ENCODE data around the gene RCOR2.
A peak's percentile ranks its signal among the peaks of the same experiment; 100 is the strongest.
"Not testable (repeated sequence)": the region's sequence is repeated elsewhere in the genome, so short reads cannot be mapped to it uniquely, and the experiment has no call there.

The RCOR2 gene

DNA sequence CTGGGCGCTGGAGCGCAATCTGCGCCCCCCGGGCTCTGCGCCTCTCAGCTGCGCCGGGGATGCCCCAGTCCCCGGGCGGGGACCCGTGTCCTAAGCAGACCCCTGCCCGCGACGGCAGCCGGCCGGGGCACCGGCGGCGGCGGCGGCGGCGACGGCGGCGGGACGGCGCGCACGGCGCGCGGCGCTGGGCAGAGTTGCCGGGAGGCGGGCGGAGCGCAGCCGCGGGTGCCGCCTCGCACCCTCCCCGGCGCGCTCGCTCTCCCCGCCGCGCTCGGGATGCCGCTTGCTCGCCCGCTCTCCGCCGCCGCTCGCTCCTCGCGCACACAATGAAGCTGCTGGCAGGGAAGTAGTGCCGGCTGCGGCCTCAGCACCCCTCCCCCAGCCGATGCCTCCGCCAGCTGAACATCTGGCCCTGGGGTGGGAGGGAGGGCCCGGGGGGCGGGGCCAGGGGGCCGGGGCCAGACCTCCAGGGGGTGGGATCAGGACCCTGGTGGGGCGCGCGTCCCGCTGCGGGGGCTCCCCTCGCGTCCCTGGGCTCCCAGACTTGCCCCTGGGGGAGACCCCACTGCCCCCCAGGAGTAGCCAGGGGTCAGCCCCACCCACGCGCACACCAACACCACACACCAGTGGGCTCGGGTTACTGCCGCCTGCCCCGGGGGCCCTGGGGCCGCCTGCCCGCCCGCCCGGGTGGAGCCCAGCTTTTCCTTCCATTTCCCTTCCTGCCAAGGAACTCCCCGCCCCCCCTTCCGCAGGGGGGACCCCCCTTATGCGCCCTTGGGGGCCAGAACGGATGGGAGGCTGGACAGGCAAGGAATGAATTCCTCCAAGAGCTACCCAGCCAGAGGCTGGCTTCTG, at the start of gene RCOR2:
RCOR2 (minus strand) TSS at position 328 of the 855 bp plus-strand sequence. CDS start 708 bp downstream, outside the sequence.
- Mint-ChIP-seq H3K27ac (peak within 1 kb of the TSS; percentile 27), H3K36me3 (no peaks in the 10 kb centered on the region), H3K9me3 (no peaks in the 10 kb centered on the region), H3K27me3 (peaks cover 19% of the 10 kb centered on the region), H3K4me1 (peaks cover 25% of the 10 kb centered on the region), H3K4me3 (peak within 1 kb of the TSS; percentile 86)
- peak; percentile 63 for ATAC-seq

DNA sequence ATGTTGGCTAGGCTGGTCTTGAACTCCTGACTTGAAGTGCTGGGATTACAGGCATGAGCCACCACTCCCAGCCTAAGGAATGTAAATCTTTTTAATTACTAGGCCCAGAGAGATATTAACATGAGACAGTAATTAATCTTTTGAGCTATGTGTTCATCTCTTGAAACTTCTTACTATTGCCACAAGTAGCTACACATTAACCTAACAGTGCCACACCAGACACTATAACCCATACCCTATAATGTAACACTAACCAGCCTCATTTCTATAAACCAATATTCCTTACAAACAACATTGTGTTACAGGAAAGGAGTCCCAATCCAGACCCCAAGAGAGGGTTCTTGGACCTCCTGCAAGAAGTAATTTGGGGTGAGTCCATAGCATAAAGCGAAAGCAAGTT, 49.5 kb upstream of the RCOR2 start:
- Mint-ChIP-seq H3K27ac (no peak overlapping the region), H3K36me3 (no peaks in the 10 kb centered on the region), H3K9me3 (no peaks in the 10 kb centered on the region), H3K4me1 (peaks cover 7% of the 10 kb centered on the region), H3K4me3 (no peak overlapping the region), H3K27me3 (peaks cover 18% of the 10 kb centered on the region)
- ATAC-seq = no peak

DNA sequence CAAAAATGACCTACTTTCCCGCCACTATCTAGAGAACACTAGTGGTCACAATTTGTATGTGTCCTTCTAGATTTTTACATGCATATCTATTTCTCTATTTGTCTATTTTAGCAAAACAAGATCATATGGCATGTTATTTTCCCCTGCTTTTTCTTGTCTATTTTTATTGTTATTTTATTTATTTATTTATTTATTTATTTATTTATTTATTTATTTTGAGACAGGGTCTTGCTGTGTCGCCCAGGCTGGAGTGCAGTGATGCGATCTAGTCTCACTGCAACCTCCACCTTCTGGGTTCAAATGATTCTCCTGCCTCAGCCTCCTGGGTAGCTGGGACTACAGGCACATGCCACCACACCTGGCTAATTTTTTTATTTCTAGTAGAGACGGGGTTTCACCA, 46.9 kb upstream of the RCOR2 start:
- H3K27me3 Mint-ChIP-seq, H3K4me3 Mint-ChIP-seq: not testable (repeated sequence)

DNA sequence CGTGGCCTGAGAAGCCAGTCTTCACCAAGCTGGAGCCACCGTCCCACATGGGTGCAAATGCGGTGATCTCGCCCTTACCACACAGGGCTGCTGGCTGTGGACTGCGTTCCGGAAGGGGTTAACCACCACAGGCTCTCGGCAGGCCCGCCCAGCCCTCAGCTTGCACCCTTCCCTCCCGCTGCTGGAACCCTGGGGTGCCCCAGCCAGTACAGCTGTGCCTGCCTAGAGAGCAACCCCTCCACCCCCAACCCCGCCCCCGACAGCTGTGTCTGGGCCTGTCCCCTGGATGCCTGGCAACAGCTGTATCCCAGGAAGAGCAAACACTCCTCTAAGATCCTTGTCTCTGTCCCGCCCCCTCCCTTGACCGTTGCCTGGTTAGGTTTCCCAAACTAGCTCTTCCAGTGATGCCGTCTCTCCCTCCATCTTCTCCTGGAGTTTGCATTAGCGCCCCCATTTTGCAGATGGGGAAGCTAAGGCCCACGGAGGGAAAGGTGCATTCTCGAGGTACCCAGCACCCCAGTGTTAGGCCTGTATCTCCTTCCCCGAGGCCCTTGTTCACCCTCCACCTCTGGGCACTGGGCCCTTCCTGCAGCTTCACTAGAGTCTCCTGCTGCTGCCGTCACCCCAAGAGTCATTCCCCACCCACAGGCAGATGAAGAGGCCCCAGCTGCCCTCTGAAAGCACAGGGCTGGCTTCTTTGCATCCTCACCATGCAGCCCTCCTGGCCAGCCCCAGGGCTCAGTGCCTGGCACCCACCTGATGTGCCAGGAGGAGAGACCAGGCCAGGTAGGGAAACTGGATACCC, 44.8 kb upstream of the RCOR2 start:
- ATAC-seq = peak; percentile 46
- Mint-ChIP-seq H3K27ac (no peak overlapping the region), H3K27me3 (no peaks in the 10 kb centered on the region), H3K9me3 (no peaks in the 10 kb centered on the region), H3K4me3 (no peak overlapping the region), H3K36me3 (peaks cover 4% of the 10 kb centered on the region), H3K4me1 (peaks cover 17% of the 10 kb centered on the region)

More for the DNA sequence above, 46.9 kb upstream of the RCOR2 start:
- not testable (repeated sequence) for H3K36me3 Mint-ChIP-seq, H3K27ac Mint-ChIP-seq, H3K9me3 Mint-ChIP-seq, ATAC-seq
- H3K4me1 Mint-ChIP-seq = peaks cover 17% of the 10 kb centered on the region

DNA sequence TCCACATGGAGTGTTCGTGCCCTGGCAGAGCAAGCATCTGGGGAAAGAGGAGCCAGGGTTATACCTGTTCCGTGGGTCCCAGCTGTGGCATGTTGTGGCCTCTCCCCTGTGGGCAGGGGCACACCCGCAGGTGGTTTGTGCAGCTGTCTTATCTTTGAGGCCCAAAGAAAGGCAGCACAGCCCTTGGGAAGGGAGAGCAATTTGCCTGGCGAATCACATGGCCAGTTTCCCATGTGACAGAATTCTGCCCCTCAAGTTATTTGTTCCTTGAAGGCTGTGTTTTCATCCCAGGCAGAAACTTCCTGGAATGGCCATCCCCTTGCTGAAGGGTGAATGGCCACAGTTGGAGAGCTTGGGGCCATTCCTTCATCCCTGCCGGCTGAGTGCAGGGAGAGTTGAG, 41.0 kb upstream of the RCOR2 start:
- H3K4me3 Mint-ChIP-seq = no peak overlapping the region
- no peak overlapping the region for H3K27ac Mint-ChIP-seq
- peaks cover 17% of the 10 kb centered on the region for H3K4me1 Mint-ChIP-seq
- H3K27me3 Mint-ChIP-seq = no peaks in the 10 kb centered on the region
- peaks cover 33% of the 10 kb centered on the region for H3K36me3 Mint-ChIP-seq
- ATAC-seq = no peak
- no peaks in the 10 kb centered on the region for H3K9me3 Mint-ChIP-seq

DNA sequence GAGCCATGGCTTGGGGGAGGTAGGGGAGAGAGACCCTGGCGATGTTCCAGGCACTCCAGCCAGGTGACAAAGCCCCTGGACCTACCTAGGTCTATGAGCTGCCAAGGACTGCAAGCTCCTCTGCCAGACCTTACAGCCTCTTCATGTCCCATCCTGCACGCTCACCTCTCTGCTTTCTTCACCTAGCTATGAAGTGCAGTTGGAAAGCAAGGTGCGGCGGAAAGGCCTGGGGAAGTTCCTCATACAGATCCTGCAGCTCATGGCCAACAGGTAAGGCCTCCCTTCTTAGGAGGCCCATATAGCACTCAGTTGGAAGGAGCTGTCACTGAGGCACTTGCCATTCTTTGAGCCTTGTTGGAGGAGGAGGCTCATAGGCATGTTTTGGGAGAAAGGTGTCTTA, 35.6 kb upstream of the RCOR2 start:
- H3K4me1 Mint-ChIP-seq = peaks cover 13% of the 10 kb centered on the region
- no peaks in the 10 kb centered on the region for H3K27me3 Mint-ChIP-seq
- no peak overlapping the region for H3K4me3 Mint-ChIP-seq
- ATAC-seq = no peak
- H3K27ac Mint-ChIP-seq = peak overlapping the region; percentile 7
- no peaks in the 10 kb centered on the region for H3K9me3 Mint-ChIP-seq
- H3K36me3 Mint-ChIP-seq = peaks cover 44% of the 10 kb centered on the region

DNA sequence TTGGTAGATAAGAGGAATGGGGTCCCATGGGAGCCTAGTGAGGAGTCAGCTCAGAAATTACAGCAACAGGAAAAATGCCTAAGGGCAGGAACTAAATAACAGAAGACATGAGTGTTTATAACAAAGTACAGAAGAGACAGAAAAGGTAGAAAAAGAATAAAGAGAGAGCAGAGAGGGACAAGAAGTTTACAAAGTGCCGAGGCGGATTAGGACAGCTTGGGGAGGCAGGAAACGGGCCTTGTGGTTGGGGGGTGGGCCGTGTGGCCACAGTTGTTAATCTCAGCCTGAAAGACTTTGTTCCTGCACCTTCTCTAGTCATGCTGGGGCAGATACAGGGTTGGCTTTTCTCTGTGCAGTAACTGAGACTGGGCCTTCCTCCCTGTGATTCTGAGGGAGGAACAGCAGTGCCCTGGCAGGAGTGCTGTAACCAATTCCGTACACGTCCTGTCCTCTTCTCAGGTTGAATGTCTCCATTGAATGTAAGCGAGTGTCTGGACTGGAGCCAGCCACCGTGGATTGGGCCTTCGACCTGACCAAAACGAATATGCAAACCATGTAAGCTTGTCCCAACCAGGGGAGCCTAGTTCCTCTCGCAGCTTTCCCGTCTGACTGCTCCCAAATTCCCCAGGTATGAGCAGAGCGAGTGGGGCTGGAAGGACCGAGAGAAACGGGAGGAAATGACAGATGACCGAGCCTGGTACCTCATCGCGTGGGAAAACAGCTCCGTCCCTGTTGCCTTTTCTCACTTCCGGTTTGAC, 35.0 kb upstream of the RCOR2 start:
- ATAC-seq = peak; percentile 45
- H3K4me1 Mint-ChIP-seq = peaks cover 13% of the 10 kb centered on the region
- no peaks in the 10 kb centered on the region for H3K27me3 Mint-ChIP-seq
- H3K4me3 Mint-ChIP-seq = no peak overlapping the region
- peak overlapping the region; percentile 7 for H3K27ac Mint-ChIP-seq
- no peaks in the 10 kb centered on the region for H3K9me3 Mint-ChIP-seq
- H3K36me3 Mint-ChIP-seq = peaks cover 46% of the 10 kb centered on the region

DNA sequence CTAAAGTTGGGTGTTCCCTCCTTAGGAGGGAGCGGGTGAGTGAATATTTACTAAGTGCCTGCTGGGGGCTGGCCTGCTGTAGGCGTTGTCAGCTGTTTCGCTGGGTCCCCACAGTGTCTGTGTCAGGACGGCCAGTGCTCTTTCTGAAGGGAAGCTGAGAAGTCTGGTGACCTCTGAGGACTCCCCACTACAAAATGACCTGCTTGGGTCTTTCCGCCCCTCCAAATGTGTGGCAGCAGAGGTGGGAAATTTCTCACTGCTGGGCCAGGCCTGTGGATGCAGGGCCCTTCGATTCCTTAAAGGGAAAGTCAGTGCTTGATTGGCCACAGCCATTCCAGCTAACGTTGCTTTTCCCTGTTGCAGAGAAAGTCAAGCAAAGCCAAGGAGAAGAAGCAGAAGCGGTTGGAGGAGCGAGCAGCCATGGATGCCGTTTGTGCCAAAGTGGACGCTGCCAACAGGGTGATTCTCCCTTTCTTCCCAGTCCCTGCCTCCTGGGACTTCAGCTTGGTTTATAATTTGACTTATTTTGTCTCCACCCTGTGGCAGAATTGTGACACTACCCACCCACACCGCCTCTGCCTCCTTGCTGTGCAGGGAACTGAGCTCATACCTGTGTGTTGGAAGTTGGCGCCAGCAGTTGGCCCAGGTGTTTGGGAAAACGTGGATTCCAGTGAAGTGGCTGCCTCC, 28.7 kb upstream of the RCOR2 start:
- no peak for ATAC-seq
- Mint-ChIP-seq H3K36me3 (peaks cover 10% of the 10 kb centered on the region), H3K4me1 (peaks cover 27% of the 10 kb centered on the region), H3K27me3 (no peaks in the 10 kb centered on the region), H3K4me3 (no peak overlapping the region), H3K27ac (no peak overlapping the region), H3K9me3 (no peaks in the 10 kb centered on the region)

DNA sequence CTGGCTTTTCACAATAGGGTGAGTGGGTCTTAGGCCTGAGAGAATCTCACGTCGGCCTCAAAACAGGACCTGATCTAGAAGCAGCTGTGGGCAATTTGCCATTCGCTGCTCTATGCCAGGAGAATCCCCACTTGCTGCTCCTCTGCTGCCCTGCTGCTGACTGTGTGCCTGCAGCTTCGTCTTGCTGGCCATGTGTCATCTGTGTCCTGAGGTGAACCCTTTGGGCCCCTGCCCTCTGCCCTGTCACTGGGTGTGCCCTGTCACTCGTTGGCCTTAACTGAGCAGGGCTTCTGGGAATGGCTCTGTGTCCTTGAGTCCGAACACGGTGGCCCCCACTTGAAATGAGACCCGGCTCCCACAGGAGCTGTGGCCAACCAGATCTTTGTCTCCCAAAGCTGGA, 28.0 kb upstream of the RCOR2 start:
- ATAC-seq = no peak
- Mint-ChIP-seq H3K27ac (no peak overlapping the region), H3K36me3 (peaks cover 8% of the 10 kb centered on the region), H3K4me1 (peaks cover 34% of the 10 kb centered on the region), H3K9me3 (no peaks in the 10 kb centered on the region), H3K27me3 (no peaks in the 10 kb centered on the region), H3K4me3 (no peak overlapping the region)

DNA sequence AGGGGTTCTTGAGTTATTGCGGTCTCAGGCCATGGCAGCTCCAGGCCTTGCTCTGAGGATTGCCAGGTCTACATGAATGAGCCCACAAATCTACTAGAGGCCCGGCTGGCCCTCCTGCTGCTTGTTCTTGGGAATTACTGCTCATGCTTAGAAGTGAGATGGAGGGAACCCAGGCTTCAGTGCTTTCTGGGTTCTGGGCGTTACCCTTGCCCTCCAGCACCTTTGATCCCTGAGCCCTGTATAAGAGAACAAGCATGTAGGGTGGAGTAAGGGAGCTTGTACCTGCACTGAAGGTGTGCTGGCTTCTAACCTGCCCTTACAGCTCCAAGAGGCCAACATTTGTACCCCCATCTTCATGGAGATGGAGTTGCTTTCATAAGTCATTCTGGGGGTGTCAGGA, 25.8 kb upstream of the RCOR2 start:
- Mint-ChIP-seq H3K4me1 (peaks cover 47% of the 10 kb centered on the region), H3K27ac (no peak overlapping the region), H3K36me3 (peaks cover 8% of the 10 kb centered on the region), H3K9me3 (no peaks in the 10 kb centered on the region), H3K4me3 (no peak overlapping the region), H3K27me3 (no peaks in the 10 kb centered on the region)
- ATAC-seq = no peak

DNA sequence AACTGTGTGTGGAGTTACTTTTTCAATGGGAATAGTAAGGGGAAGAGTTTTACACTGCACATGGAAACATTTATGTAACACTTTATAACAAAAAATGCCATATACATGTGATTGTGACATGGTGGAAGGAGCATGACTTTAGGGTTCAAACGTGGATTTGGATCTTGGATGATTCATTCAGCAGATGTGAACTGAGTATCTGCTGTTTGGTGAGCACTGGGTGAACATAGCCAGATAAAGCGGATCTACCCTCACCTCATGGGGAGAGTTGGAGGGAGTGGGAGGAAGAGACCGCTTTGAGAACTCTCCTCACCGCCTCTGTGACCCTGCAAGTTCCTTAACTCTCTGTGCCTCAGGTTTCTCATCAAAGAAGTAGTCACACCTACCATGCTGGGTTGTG, 24.9 kb upstream of the RCOR2 start:
- Mint-ChIP-seq H3K27ac (peak overlapping the region; percentile 80), H3K36me3 (peaks cover 5% of the 10 kb centered on the region), H3K4me3 (no peak overlapping the region), H3K4me1 (peaks cover 47% of the 10 kb centered on the region), H3K27me3 (no peaks in the 10 kb centered on the region), H3K9me3 (no peaks in the 10 kb centered on the region)
- ATAC-seq = no peak

DNA sequence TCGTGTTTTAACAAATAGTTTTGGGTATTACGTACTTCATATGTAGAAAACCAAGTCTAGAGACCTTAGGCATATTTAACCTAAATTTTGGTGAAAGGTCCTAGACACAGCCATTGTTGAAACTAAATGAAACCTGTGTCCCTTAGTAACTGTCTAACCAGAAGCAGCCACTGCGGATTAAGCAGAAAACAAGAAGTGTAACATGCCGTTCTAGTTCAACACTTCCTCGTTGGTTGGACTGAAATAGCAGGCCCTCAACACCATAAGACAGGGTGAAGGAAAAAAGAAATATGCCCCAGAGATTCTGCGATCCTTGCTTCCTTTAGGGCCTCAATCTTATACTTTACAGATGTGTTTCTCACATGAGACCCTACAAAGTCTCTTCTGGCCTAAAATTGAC, 23.8 kb upstream of the RCOR2 start:
- Mint-ChIP-seq H3K4me3 (peak overlapping the region; percentile 46), H3K27me3 (no peaks in the 10 kb centered on the region), H3K4me1 (peaks cover 45% of the 10 kb centered on the region), H3K9me3 (no peaks in the 10 kb centered on the region), H3K27ac (peak overlapping the region; percentile 80), H3K36me3 (no peaks in the 10 kb centered on the region)
- no peak for ATAC-seq

DNA sequence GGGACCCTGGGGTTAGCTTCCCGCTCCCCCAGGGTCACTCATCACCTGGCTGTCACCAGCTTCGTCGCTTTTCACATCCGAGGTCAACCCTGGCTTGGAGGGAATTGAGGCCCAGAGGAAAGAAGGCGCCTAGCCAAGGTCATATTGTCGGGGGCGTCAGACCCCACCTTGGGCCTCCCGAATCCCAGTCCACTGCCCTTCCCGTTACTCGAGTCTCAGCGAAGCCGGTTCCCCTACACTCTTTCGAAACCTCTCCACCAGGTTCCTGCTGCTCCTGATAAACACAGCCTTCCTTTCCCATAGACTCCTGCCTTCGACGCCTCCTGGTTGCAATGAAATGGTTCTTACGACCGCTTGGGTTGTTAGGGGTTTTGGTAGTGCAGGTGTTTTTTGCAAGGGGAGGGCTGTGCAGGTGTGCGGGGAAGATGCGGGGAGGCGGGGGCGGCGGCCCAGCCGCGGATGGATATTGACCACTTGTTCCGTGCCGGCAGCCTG, 22.5 kb upstream of the RCOR2 start:
- ATAC-seq = no peak
- Mint-ChIP-seq H3K27me3 (no peaks in the 10 kb centered on the region), H3K4me3 (peak overlapping the region; percentile 94), H3K9me3 (no peaks in the 10 kb centered on the region), H3K27ac (peak overlapping the region; percentile 80), H3K36me3 (no peaks in the 10 kb centered on the region), H3K4me1 (peaks cover 42% of the 10 kb centered on the region)

DNA sequence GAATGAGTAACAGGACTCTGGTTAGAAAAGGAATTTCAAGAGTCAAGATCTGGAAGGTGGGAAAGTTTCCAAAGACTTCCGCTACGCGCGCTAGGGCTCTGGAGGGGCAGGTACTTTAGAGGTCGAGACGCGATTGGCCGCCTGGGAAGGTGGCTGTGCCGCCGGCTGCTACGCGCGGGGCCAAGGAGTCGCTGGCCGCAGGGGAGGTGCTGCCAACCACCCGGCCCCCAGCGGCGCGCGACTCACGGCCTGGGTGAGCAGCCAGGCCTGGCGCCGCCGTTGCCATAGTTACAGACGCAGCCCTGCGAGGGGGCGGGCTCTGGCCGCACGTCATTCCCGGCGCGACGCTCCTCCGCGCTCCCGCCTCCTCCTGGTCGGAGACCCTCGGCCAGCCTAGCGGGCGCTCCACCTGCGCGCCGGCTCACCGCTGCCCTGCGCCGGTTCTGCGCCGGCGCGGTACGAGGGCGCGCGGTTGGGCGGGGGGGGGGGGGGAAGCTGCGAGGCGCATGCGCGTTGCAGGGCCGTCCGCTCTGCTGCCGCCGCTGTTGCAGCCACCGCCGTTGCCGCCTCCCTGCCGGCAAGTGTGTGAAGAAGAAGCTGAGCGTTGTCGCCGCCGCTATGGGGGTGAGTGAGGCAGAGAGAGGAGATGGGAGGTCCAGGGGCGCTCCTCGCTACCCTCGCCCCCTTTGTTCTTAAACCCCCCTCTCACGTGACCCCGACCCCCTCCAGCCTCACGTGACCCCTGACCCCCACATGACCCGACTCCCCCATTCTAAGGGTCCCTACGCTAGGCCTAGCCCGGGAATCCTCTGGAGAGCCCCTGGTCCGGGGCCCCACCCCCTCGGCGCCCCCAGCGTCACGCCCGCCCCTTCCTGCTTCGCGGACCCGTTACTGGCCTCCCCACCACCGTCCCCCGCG, 21.8 kb upstream of the RCOR2 start, which contains the start of gene NAA40:
NAA40 (plus strand) TSS at position 524 of the 918 bp plus-strand sequence; CDS start at position 619, 95 bp downstream.
- ATAC-seq = peak; percentile 98
- H3K4me1 Mint-ChIP-seq = peaks cover 35% of the 10 kb centered on the region
- no peaks in the 10 kb centered on the region for H3K27me3 Mint-ChIP-seq

More for the DNA sequence above, 21.8 kb upstream of the RCOR2 start, which contains the start of gene NAA40:
- Mint-ChIP-seq H3K36me3 (no peaks in the 10 kb centered on the region), H3K9me3 (no peaks in the 10 kb centered on the region), H3K27ac (peak within 1 kb of the TSS; percentile 80), H3K4me3 (peak within 1 kb of the TSS; percentile 94)
